SH-SY5Y (cell line): Measurements from ENCODE around the gene RAVER2.

Experiments
- GATA2 ChIP-seq: IDR thresholded peaks from 2 replicates; pipeline ENCODE4 v1.6.1; 2011; ENCODE audit warnings: mild to moderate bottlenecking, low read depth, low read length
- GATA3 ChIP-seq: IDR thresholded peaks from 2 replicates; pipeline ENCODE4 v1.6.1; 2011; ENCODE audit warnings: low read depth, mild to moderate bottlenecking, low read length, moderate library complexity

Gene RAVER2

GRCh38 chr1:64875101-64875500 is 130.2 kb downstream of the RAVER2 start:
- TF ChIP-seq GATA3: no peak

DNA sequence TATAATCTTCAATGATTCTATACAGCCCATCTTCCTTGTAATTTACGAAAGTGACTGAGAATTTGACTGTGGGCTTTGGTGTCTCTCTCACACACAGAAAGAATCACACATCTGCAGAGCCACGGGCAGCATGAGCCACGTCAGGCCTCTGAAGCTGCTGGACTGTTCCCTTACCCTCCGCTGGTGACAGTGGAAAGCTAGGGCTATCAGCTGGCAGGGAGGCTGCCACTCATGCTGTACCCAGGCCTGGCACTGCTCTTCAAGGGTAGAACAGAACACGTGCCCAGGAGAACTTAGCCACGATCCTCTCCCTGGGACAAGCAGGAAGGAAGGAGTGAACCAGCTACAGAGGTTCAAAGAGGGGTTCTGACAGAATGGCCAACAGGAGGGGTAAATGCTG is 130.7 kb downstream of the RAVER2 start:
- TF ChIP-seq GATA3 (no peak), GATA2 (no peak)

DNA sequence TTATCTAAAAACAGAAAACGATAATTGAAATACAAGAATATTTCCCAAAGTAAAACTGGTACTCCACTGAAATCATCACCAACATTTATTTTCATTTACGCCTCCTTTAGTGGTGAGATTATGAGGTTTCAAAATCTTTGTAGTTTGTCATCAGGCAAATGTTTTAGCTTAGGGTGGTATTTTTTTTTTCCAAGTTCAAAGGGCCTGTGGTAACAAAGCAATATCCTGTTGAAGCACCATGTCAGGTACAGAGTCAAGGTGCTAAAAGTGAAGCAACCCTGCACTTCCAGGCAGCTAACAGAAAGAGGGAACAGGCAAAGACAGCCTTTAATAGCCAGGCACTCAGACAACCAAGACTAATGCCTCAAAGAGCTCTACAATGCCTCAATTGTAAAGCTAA is 132.3 kb downstream of the RAVER2 start:
- TF ChIP-seq GATA3 (no peak), GATA2 (no peak)

DNA sequence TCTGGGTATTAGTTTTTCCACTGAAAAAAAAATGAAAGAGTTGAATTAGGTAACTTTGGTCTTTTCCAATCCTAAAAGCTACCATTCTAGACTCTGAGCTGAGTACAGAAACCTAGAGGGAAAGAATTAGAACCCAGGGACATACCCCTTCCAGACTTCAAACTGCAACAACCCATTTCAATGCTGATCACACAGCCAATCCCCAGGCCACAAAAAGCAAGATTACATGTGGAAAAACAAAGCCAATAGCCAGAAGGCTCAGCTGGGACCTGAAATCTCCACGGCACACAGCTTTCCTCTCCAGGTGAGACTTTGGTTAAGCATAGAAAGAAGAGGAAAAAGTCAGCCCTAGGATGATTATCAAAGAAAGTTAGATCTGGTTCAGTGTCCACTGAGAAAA is 132.7 kb downstream of the RAVER2 start:
- TF ChIP-seq GATA2 (no peak), GATA3 (no peak)

GRCh38 chr1:64878090-64878489 is 133.2 kb downstream of the RAVER2 start:
- TF ChIP-seq GATA3 (no peak), GATA2 (no peak)

- TF ChIP-seq GATA3 (peak; percentile 72), GATA2 (peak; percentile 92)
Observed at GRCh38 chr1:64878931-64879611, 134.2 kb downstream of the RAVER2 start.

DNA sequence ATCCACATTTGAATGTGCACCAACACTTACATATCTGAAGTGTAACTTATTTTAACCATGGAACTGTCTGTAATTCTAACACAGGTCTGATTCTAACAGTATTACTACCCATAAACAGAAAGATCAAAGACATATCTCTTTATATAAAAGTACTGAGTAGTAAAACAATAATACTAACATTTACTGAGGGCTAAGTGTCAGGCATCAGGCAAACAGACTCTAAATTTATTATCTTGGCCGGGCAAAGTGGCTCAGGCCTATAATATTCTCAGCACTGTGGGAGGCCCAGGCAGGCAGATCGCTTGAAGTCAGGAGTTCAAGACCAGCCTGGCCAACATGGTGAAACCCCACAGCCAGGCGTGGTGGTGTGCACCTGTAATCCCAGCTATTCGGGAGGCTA is 135.6 kb downstream of the RAVER2 start:
- TF ChIP-seq GATA2 (no peak), GATA3 (no peak)

GRCh38 chr1:64881281-64881680 is 136.4 kb downstream of the RAVER2 start:
- no peak for TF ChIP-seq GATA2
- no peak for TF ChIP-seq GATA3
